ENCODE measurements around the gene LDLRAD3. TPM values are rescaled to one million over a fixed set of nuclear protein-coding genes. Genes with fewer than 3 reads are reported as not detected.

LDLRAD3 gene
- total RNA-seq, 2 experiments from 2014 or later, result 0.21 to 0.27 TPM

GRCh38 chr11:36243641-36244040 is 299.8 kb downstream of the LDLRAD3 start:
- POLR2A ChIA-PET, result no interaction called here

DNA sequence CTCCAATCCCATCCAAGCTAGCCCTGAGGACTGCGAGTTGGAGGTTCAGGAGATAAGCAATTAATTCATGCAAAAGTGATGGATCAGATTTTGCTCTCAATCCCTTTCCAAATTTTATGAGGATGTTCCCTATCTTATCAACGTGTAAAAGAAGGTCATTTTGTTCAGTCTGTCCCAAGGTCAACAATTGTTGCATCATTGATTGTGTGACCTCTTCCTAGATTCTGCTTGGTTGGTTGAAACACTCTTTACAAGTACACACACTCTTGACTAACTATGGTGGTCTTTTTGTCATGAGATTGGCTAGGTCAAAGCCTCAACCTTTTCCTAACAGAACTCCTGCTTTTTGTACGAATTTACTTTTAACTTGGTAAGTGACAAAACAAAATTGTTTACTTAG is 303.6 kb downstream of the LDLRAD3 start:
- ChIA-PET POLR2A (no interaction called here), CTCF (no interaction called here)

More at GRCh38 chr11:36243641-36244040, 299.8 kb downstream of the LDLRAD3 start:
- CTCF ChIA-PET, result no interaction called here

DNA sequence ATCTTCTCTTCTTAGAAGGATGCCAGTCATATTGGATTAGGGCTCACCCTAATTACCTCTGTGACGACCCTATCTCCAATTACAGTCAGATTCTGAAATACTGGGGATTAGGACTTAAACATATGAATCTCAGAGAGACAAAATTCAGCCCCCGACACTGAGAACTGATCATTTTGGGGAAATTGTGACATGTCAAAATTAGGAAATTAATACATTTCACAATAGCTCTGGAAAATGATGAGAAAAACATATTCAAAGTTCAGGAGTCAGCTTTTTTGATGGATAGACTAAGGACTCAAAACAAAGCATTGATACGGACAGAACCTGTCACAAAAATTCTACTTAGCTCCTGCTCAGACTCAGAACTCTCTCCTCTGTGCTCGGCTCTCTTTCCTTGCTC is 304.6 kb downstream of the LDLRAD3 start:
- POLR2A ChIA-PET, result no interaction called here
- CTCF ChIA-PET, result interaction anchor here (1.2 kb wide), 1 partner anchor 614 kb away, joined by 3 read pairs; no protein-coding TSS in a partner anchor

DNA sequence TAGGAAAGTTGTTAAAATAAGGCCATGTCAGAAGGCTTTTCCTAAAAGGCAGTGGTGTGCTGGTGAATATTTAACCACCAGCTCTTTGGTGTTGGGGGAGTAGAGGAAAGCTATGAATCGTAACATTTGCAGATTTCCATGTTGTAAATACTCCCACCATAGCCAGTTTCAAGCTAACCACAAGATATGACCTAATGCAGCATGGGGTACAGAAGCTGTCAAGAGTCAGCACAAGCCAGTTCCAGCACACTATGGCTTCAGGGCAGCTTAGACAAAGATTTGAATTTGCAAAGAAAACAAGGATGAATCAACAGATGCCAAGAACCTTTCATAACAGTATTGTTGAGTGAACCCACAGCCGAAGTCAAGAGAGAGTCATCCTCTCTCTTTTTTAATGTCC is 305.4 kb downstream of the LDLRAD3 start:
- ChIA-PET POLR2A (no interaction called here), CTCF (interaction anchor here (1.2 to 1.8 kb wide), 2 partner anchors 17 to 615 kb away, joined by 3 to 7 read pairs; no protein-coding TSS in a partner anchor)

GRCh38 chr11:36251823-36252222 is 308.0 kb downstream of the LDLRAD3 start:
- CTCF ChIA-PET, result interaction anchor here (1.5 kb wide), 1 partner anchor 10 kb away, joined by 3 read pairs; no protein-coding TSS in a partner anchor
- POLR2A ChIA-PET, result no interaction called here

GRCh38 chr11:36253238-36253637 is 309.4 kb downstream of the LDLRAD3 start:
- ChIA-PET CTCF (interaction anchor here (1.4 kb wide), 1 partner anchor 431 kb away, joined by 7 read pairs; no protein-coding TSS in a partner anchor), POLR2A (no interaction called here)

DNA sequence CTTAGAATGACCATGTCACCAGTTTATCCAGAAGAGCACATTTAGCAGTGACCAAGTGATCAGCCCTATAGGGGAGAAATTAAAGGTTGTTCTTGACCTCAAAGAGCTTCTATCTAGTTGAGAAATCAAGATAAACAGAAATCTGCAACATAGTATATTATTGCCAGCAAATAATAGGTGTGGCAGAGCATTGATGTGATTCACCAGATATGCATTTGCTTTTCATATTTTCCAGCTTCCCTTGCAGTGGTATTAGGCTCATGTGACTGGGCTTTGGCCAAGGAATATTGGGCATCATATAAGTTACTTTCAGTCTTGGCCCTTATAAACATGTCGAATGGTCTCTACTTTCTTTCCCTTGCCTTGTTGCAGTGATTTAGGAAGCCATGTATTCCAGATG is 310.9 kb downstream of the LDLRAD3 start:
- ChIA-PET POLR2A (no interaction called here), CTCF (interaction anchor here (1.4 kb wide), 1 partner anchor 433 kb away, joined by 7 read pairs; no protein-coding TSS in a partner anchor)

DNA sequence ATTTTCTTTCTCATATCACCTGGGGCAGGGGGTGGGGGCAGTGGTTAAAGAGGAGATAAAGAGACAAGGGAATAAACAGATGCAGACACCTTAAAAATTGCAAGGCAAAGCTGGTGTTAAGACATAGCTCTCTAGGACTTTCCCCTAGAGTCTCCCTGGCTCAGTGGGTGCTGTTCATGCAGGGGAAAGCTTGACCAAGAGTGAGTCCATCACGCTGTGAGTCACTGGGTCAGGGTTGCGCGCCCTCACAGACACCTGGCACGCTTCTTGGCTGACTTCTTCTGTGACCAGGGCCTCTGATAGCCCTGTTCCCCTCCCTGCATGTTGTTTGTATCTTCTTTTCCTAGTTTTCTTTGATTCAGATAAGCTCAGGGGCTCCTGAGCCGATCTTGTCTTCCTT is 313.5 kb downstream of the LDLRAD3 start:
- POLR2A ChIA-PET, result no interaction called here

DNA sequence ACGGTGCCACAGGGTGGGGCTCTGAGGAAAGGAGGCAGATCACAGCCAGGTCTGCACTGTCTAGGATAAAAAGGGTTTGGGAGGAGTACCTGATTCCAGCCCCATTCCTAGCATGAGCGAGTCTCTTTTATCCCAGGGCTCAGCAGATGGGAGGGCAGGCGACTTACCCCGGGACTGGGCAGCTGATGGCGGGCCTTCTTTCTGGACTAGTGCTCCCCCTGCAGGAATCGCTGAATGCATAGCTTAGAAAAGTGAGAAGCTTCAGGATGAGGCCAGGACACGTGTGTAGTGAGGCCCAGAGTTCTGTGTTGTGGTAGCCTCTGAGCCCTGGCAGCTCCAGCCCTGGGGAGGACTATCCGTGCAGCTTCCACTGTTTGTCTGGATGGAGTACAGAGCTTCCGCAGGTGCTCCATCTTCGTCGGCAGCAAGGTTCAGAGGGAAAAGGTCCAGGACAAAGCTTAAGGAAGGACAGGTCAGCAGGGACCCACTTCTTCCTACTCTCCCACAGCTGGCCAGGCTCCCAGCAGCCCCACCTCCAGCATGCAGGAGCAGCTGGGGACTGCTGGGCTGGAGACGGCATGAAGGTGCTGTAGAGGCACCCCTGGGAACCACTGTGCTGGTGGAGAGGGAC is 315.0 kb downstream of the LDLRAD3 start:
- POLR2A ChIA-PET, result no interaction called here
- CTCF ChIA-PET, result no interaction called here

More for the DNA sequence above, 313.5 kb downstream of the LDLRAD3 start:
- CTCF ChIA-PET, result interaction anchor here (0.8 kb wide), 1 partner anchor 9 kb away, joined by 3 read pairs; no protein-coding TSS in a partner anchor

DNA sequence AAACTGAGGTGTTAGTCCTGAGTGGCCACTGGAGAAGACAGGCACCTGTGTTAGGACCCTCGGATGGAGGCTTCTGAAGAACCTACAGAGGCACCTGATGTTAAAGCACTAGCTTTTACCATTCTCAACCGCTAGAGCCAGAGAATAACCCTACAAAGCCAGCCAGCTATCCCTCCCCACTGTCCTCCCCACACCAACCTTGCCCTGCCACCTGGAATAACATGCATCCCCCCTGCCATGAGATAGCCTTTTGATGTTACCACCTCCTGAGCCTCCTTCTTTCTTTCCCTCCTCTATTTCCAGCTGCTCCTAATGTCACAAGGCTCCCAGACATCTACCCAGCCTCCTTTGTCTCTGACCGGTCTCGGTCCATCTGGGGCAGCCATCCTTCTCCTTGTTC is 317.2 kb downstream of the LDLRAD3 start:
- ChIA-PET POLR2A (no interaction called here), CTCF (no interaction called here)

DNA sequence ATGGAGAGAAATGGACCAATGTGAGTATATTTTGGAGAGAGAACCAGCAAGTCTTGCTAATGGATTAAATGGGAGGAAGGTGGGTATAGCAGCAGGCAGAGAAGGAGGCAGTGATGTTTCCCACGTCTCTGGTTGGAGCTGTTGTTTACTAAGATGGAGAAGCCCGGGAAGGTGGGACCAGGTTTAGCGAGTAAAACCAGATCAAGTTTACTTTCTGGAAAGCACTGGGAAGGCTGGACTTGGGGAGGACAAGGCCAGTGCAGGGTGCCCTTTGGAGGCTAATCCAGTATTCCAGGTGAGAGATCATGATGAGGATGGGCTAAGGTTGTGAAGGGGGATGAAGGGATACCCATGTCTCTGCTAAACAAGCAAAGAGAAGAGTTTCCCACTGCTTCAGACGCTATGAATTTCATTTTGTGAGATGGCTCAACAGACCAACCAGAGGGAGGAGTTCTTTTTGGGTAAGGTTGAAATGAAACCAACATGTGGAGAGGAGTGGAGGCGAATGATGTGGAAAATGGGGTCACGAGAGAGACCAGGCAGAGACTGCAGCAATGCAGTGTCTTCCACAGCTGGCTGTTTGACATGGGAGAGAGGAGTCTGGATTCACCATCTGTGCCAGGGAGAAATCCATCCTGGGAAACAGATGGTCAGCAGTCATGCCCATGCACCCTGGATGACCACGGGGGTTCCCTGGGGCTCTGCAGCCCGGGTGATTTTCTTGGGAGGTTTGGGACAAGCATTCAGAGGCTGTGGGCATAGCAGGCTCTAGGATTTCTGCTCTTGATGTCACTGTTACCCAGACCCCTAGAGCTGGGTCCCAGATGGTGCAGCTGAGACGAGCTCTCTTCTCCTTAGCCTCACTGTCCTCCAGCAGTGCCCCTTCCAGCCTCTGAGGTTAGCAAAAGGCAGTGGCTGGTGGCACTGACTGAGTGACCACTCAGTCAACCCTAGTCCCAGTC is 320.4 kb downstream of the LDLRAD3 start:
- POLR2A ChIA-PET, result no interaction called here
- CTCF ChIA-PET, result no interaction called here

GRCh38 chr11:36264973-36265344 is 321.1 kb downstream of the LDLRAD3 start:
- ChIA-PET POLR2A (no interaction called here), CTCF (interaction anchor here (0.9 to 1.3 kb wide), 2 partner anchors 645 to 647 kb away, joined by 3 read pairs; partner anchors contain the start of gene FJX1)

DNA sequence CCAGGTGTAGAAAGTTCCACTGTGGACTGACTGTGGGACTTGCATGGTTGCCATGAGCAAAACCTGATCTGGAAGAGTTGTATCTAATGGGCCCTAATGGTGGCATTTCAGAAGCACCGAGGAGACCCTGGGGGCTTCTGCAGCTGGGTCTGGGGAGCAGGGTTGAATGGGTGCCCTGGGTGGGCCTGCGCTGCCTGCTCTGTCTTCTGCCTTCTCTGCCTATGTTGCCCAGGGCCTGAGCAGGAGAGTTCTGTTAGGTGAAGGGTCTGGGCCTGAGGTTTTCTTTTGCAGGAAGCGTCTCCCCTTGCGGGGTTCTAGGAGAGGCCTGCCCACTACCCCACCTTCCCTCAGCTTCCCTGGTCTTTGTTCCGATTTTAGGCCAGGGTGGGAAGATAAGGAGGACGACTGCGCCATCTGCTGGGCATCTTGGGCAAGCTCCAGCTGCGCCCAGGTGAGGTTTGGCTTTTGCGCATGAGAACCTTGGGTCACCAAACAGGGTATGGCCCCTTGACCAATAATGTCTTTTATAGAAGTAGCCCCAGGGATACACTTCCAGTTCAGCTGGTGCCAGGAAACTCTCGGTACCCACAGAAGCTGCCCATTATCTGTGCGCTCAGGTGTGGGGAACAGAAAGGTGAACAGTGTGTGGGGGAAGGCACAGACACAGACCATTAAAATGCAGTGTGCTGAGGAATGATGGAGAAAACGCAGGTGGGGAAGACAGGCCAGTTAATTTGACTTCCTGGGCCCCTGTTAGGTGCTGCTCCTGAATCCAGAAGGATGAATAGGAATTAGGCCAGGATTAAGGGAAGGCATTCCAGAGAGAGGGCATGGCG is 322.1 kb downstream of the LDLRAD3 start:
- ChIA-PET POLR2A (no interaction called here), CTCF (interaction anchor here (0.8 to 1.4 kb wide), 10 partner anchors 9 to 652 kb away, joined by 3 to 7 read pairs (median 3); partner anchors contain the start of gene FJX1)

DNA sequence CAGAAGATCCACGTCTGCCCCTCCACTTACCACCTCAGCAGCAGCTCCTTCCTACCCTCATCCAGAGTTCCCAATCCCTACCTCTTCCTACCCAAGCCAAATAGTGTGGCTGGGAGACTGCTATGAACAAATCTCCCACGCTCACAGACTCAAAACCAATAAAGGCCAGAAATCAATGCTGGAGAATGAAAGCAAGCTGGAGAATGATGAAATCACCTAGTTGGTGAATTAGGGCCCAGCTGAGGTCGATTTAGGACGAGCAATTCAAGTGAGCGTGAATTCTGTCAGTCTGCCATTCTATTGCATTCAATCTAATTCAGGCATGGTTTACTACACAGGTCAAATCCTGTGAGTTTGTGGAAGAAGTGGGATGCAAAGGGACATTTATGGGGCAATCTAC is 322.9 kb downstream of the LDLRAD3 start:
- POLR2A ChIA-PET, result no interaction called here
- CTCF ChIA-PET, result interaction anchor here (1.0 to 1.4 kb wide), 4 partner anchors 17 to 653 kb away, joined by 3 to 7 read pairs (median 4); no protein-coding TSS in a partner anchor

DNA sequence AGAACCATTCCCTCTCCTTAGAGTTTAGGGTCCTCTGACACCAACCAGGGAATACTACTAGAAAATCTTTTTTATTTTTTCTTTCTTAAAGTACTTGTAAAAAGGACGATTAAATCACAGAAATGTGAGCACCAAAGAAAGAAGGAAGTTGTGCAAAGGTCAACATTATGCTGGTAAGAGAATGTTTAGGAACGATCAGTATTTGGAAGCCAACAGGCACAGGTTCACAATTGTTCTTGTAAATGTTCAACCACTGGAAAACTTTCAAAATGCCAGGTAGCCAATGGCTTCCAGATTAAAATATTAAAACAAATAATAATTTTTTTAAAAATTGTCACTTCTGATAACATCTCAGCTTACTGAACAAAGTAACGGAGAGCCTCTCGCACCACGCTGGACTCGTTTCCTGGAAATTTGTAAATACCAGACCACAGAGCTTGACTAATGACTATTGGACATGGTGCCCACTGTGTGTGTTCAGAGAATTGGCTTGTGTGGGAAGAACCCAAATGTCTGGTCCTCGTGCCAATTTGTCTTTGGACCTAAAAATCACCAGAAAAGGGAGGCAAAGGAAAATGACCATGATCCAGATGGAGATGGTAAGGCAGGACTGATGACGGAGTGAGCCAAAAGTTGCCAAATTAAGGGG is 324.6 kb downstream of the LDLRAD3 start:
- ChIA-PET CTCF (no interaction called here), POLR2A (no interaction called here)

GRCh38 chr11:36270701-36271100 is 326.8 kb downstream of the LDLRAD3 start:
- CTCF ChIA-PET, result no interaction called here
- POLR2A ChIA-PET, result no interaction called here

DNA sequence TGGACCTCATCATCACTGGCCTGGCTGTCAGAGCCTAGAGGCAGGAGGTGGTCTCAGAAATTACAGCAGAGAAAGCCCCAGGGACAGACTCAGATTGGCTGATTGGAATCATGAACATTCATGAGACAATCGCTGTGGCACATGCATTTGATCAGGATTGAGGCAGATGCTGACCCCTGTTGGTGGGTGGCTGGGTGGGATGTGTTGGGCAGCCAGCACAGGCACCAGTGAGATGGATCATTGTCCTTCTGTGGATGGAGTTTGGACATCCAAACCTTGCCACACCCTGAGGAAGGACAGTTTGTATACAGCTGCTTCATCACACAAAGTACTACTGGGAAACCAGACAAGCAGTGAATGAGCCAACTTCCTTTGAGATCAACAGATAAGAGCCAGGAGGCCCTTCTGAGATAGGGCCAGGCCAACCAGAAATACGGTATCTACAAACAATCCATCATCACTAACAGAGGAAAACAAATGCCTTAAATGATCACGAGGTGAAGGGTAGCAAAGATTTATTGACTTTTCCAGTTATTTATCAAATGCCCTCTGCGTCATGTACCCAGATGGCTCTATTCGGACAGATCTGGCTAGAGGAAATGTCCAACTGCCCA is 328.0 kb downstream of the LDLRAD3 start:
- ChIA-PET CTCF (interaction anchor here (0.5 kb wide), 1 partner anchor 719 kb away, joined by 3 read pairs; no protein-coding TSS in a partner anchor), POLR2A (no interaction called here)

DNA sequence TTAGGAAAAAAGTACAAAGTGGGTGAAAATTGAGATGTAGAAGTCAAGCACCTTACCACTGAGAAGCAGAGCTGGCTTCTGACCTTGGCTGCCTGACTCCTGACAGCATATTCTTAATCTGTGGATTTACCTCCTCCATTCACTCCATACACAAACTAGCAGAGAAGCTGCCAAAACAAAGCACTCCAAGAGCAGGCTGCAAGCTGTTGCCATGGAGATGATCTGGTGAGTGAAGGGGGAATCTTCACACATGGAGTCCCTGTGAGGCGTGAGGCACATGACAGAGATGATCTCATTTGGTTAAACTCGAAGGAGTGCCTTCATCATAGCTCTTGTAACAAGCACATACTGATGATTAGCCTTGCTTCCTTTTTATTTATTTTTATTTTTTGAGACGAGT is 329.2 kb downstream of the LDLRAD3 start:
- CTCF ChIA-PET, result no interaction called here
- POLR2A ChIA-PET, result no interaction called here

GRCh38 chr11:36274414-36274813 is 330.6 kb downstream of the LDLRAD3 start:
- POLR2A ChIA-PET, result no interaction called here

More at GRCh38 chr11:36274414-36274813, 330.6 kb downstream of the LDLRAD3 start:
- CTCF ChIA-PET, result no interaction called here
